GM23248 (cell line): ENCODE results near the gene NFAT5.

Experiments
- EZH2 ChIP-seq: fragments of 200-600 bp; sonication (generic); IDR thresholded peaks from 2 replicates; pipeline ENCODE4 v1.6.1; 2018; ENCODE audit warnings: antibody characterized with exemption, mild to moderate bottlenecking; ENCODE audit not compliant: insufficient read depth, poor library complexity, severe bottlenecking
- EZH2phosphoT487 ChIP-seq: fragments of 200-600 bp; sonication (generic); IDR thresholded peaks from 2 replicates; pipeline ENCODE4 v1.6.1; 2018; ENCODE audit warnings: antibody characterized with exemption, moderate library complexity, mild to moderate bottlenecking, low read depth; ENCODE audit not compliant: insufficient read depth

GRCh38 chr16:69703638-69704037 lies 137.9 kb downstream of the NFAT5 start:
- TF ChIP-seq EZH2phosphoT487: no peak
- no peak for TF ChIP-seq EZH2
